Chondrocyte (in vitro differentiated cells): ENCODE measurements around the gene ZNF74. TPM values are rescaled to one million over a fixed set of nuclear protein-coding genes. Genes with fewer than 3 reads are reported as not detected.
"Not testable (repeated sequence)": the region's sequence is repeated elsewhere in the genome, so short reads cannot be mapped to it uniquely, and the experiment has no call there.

Experiments used
- DNase-seq: peaks from one replicate; pipeline ENCODE4 v3.0.0; 2021; ENCODE audit warnings: mixed read lengths, low spot score
- H3K27ac Mint-ChIP-seq: one replicate; pipeline ENCODE4 v1.8.0; 2021; ENCODE audit warnings: mild to moderate bottlenecking, moderate library complexity, mixed read lengths; ENCODE audit not compliant: unreplicated experiment
- H3K27me3 Mint-ChIP-seq: 2 replicates; pipeline ENCODE4 v1.8.0; 2021; ENCODE audit warnings: low read depth, mixed read lengths
- H3K36me3 Mint-ChIP-seq: 2 replicates; pipeline ENCODE4 v1.8.0; 2021; ENCODE audit warnings: low read depth, mixed read lengths
- H3K4me1 Mint-ChIP-seq: 2 replicates; pipeline ENCODE4 v1.8.0; 2021; ENCODE audit warnings: low read depth, mild to moderate bottlenecking, mixed read lengths
- H3K4me3 Mint-ChIP-seq: one replicate; pipeline ENCODE4 v1.8.0; 2021; ENCODE audit warnings: mild to moderate bottlenecking, moderate library complexity, mixed read lengths; ENCODE audit not compliant: unreplicated experiment
- H3K9me3 Mint-ChIP-seq: 2 replicates; pipeline ENCODE4 v1.8.0; 2021; ENCODE audit warnings: low read depth, mixed read lengths
- CTCF ChIP-seq: fragments of 200-600 bp; sonication (generic); IDR thresholded peaks from 2 replicates; pipeline ENCODE4 v1.5.0; 2021; ENCODE audit warnings: antibody characterized with exemption, mild to moderate bottlenecking, moderate library complexity
- total RNA-seq: library from RNA; stranded (reverse); gene quantifications from 3 replicates; pipeline ENCODE4 v1.2.1, GENCODE V29; 2021

Gene ZNF74
- total RNA-seq, 1 donor from 2014 or later: 15.7 TPM

- Mint-ChIP-seq H3K36me3 (no peaks in the 10 kb centered on the region), H3K9me3 (peaks cover 6% of the 10 kb centered on the region), H3K27ac (no peak overlapping the region), H3K4me3 (no peak overlapping the region), H3K27me3 (peaks cover 5% of the 10 kb centered on the region), H3K4me1 (peaks cover 26% of the 10 kb centered on the region)
- no peak for TF ChIP-seq CTCF
- no peak for DNase-seq
Observed at GRCh38 chr22:20391222-20391621, 2.7 kb upstream of the ZNF74 start.

- not testable (repeated sequence) for H3K27me3 Mint-ChIP-seq, H3K36me3 Mint-ChIP-seq, H3K9me3 Mint-ChIP-seq, DNase-seq, H3K4me3 Mint-ChIP-seq, H3K27ac Mint-ChIP-seq
- peaks cover 38% of the 10 kb centered on the region for H3K4me1 Mint-ChIP-seq
Observed at GRCh38 chr22:20392365-20392881, 1.5 kb upstream of the ZNF74 start.

- H3K4me1 Mint-ChIP-seq: peaks cover 40% of the 10 kb centered on the region
- DNase-seq: no peak
- no peak for TF ChIP-seq CTCF
- H3K9me3 Mint-ChIP-seq: peaks cover 6% of the 10 kb centered on the region
- peak overlapping the region; percentile 85 for H3K4me3 Mint-ChIP-seq
- no peaks in the 10 kb centered on the region for H3K36me3 Mint-ChIP-seq
- H3K27ac Mint-ChIP-seq: peak overlapping the region; percentile 87
- no peaks in the 10 kb centered on the region for H3K27me3 Mint-ChIP-seq
Observed at GRCh38 chr22:20392983-20393704, 807 bp upstream of the ZNF74 start.

GRCh38 chr22:20395181-20395906, 1.4 kb downstream of the ZNF74 start:
- no peak for TF ChIP-seq CTCF
- Mint-ChIP-seq H3K27me3 (no peaks in the 10 kb centered on the region), H3K9me3 (no peaks in the 10 kb centered on the region), H3K36me3 (no peaks in the 10 kb centered on the region), H3K4me3 (peak overlapping the region; percentile 85), H3K4me1 (peaks cover 40% of the 10 kb centered on the region), H3K27ac (peak overlapping the region; percentile 24)
- DNase-seq: no peak

GRCh38 chr22:20395907-20396287, 1.9 kb downstream of the ZNF74 start:
- no peak overlapping the region for H3K4me3 Mint-ChIP-seq
- H3K27me3 Mint-ChIP-seq: no peaks in the 10 kb centered on the region
- no peak for TF ChIP-seq CTCF
- no peaks in the 10 kb centered on the region for H3K36me3 Mint-ChIP-seq
- peak overlapping the region; percentile 9 for H3K27ac Mint-ChIP-seq
- no peak for DNase-seq
- no peaks in the 10 kb centered on the region for H3K9me3 Mint-ChIP-seq
- H3K4me1 Mint-ChIP-seq: peaks cover 40% of the 10 kb centered on the region
